DND-41 (cell line): ENCODE results near the gene FREM1.

ENCODE experiments used
- CTCF ChIP-seq: IDR thresholded peaks from 2 replicates; pipeline ENCODE4 v1.5.1; 2012; ENCODE audit warnings: borderline replicate concordance, low read length, moderate library complexity, mild to moderate bottlenecking; ENCODE audit not compliant: poor library complexity, severe bottlenecking; ENCODE audit errors: extremely low read depth
- EZH2 ChIP-seq: IDR thresholded peaks from 3 replicates; pipeline ENCODE4 v1.6.1; 2012; ENCODE audit warnings: borderline replicate concordance, low read depth, mild to moderate bottlenecking, moderate library complexity, low read length, inconsistent platforms; ENCODE audit not compliant: severe bottlenecking

- no peak for TF ChIP-seq CTCF
- no peak for TF ChIP-seq EZH2
Measured at GRCh38 chr9:14731294-14731981, 178.8 kb downstream of the FREM1 start.
